DLD1 (cell line): ENCODE data around the gene NAT10.

Source experiments
- in situ Hi-C: cut with HindIII; loops from 2 replicates; pipeline ENCODE4 v1.10.0; 2017; ENCODE audit warnings: low sequenced_read_pairs

NAT10 gene

DNA sequence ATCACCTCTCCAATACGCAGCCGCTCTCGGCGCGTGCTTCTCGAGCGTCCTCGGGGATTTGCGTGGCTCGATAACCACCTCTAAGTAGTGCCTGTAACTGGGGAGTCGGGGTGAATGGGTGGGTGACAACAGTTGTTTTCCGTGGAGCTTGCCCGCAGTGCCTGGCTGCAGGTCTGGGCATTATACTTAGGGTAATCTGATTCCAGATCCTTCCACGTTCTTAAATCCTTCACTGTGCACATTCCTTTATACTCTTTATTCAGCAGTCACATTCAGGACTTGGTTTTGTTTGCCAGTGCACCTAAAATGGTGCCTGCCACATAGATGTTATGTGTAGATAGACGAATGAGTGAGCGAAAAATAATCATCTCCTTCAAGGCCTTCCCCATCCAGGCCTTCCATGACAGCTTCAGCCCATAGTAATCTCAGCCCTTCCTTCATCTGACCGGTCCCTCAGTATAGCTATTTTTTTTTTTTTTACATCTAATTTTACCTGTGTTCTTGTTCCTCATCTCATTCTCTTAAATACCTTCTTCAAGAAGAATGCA is 602 bp downstream of the NAT10 start:
- in situ Hi-C loops, result no loop called here

GRCh38 chr11:34111722-34112270 is 6.4 kb downstream of the NAT10 start:
- in situ Hi-C loops, result no loop called here

GRCh38 chr11:34114014-34114413 is 8.6 kb downstream of the NAT10 start:
- in situ Hi-C loops, result no loop called here

GRCh38 chr11:34114471-34114870 is 9.0 kb downstream of the NAT10 start:
- in situ Hi-C loops, result no loop called here

DNA sequence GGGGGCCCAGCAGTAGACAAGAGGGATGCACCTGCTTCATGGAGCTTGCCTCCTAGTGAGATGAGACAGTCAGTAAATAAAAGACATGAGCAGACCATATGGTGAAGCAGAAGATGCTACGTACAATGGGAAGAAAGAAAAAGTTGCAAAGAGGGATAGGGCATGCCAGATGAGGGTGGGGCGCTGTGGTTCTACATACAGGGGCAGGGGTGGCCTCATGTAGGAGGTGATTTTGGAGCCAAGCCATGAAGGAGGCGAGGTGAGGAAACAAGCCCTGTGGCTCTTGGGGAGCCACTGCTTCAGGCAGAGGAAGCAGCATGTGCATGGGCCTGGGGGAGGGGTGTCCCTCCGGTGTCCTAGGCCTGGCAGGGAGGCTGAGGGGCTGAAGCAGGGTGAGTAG is 15.2 kb downstream of the NAT10 start:
- in situ Hi-C loops, result no loop called here

DNA sequence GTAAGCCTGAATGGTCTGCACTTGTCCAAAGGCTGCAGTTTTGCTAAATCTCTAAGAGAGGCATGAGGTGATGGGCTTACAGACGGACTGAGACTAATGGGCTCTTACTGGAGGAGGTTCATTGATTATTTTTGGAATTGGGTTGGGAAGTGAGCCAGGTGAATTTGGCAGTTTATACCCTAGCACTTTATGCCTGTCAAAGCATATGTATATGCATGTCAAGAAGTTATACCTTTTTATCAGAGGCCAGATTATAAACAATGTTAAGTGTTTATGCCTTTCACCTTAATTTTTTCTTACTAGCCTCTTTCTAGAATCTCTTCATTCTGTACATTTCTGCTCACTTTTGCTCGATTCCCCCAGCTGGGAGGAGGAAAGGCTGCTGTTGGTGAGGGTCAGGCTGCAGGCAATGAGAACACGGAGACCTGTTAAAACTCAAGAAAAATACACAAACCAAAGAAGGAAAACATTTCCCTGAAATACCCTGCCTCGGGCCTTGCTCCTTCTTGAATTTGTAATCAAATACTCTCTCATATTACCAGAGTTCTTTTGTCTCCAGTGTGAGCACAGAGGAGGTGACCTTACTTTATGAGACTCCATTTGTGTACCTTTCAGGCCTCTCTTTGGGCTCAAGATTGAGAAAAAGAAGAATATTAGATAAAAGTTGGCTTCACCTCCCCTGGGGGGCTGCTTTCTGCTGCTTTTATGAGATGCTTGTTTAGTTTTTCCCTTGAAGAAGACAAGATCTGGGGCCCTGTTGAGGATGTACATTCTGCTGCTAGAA is 19.6 kb downstream of the NAT10 start:
- in situ Hi-C loops, result no loop called here

GRCh38 chr11:34126959-34127848 is 21.8 kb downstream of the NAT10 start:
- in situ Hi-C loops, result no loop called here

- in situ Hi-C loops, result no loop called here
Measured at GRCh38 chr11:34128824-34129223, 23.4 kb downstream of the NAT10 start.

- in situ Hi-C loops, result no loop called here
Measured at GRCh38 chr11:34132261-34132965, 27.0 kb downstream of the NAT10 start.

GRCh38 chr11:34134765-34135164 is 29.3 kb downstream of the NAT10 start:
- in situ Hi-C loops, result no loop called here

DNA sequence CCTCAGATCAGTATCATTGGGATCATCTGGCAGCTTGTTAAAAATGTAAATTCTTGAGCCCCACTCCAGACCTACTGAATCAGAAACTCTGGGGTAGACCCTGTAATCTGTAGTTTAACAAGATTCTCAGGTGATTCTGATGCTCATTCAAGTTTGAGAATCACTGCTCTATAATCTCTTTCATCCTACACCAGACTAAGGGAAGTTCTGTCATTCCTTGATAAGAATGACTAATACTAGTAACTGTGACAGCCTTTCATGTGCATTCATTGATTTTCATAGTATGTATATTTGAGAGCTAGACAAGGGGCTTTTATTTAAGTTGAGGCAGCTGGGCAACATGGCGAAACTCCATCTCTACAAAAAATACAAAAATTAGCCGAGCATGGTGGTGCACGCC is 30.0 kb downstream of the NAT10 start:
- in situ Hi-C loops, result no loop called here

GRCh38 chr11:34136420-34136819 is 31.0 kb downstream of the NAT10 start:
- in situ Hi-C loops, result no loop called here

DNA sequence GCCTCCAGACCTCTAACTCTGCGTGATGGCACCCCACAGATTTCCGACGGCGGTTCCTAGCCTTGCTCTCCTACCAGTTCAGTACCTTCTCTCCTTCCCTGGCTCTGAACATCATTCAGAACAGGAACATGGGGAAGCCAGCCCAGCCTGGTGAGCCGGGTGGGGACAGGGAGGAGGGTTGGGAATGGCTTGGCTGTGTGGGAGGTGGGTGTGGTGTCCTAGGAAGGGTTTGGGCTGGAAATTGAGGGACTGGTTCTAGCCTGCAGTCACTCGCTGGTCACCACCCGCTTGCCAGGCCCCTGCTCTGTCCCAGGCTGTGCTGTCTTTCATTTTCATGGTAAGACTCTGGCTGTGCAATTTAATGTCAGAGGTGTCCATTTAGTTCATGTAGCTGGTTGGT is 33.9 kb downstream of the NAT10 start:
- in situ Hi-C loops, result no loop called here

DNA sequence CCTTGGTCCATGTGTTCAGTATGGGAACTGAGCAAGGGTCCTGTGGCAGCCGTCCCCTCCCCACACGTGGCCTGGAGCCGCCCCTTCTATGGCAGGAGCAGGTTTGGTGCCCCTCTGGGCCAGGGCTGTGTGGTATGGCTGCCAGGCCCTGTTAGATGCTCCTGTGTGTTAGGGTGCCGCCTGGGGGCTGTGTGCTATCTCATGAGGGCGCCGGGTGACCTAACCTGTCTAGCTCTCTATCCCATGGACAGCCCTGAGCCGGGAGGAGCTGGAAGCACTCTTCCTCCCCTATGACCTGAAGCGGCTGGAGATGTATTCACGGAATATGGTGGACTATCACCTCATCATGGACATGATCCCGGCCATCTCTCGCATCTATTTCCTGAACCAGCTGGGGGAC is 34.7 kb downstream of the NAT10 start:
- in situ Hi-C loops, result no loop called here

DNA sequence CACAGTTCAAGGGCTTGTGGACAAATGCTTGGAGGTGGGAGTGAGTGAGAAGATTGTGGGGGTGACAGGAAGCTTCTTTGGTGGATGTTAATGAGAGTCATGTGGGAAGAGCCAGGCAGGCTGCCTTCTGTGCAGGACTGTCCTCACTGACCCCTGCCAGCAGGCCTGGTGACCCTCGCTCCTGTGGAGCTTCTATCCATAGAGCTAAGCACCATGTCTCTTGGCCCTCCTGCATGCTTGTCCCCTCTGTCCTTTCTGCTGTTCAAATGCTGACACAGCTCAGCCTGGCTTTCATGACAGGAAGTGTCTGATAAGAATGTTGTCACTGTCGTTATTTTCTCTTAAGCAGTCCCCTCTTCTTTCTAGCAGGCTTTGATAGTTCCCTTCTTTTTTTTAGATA is 37.6 kb downstream of the NAT10 start:
- in situ Hi-C loops, result no loop called here

DNA sequence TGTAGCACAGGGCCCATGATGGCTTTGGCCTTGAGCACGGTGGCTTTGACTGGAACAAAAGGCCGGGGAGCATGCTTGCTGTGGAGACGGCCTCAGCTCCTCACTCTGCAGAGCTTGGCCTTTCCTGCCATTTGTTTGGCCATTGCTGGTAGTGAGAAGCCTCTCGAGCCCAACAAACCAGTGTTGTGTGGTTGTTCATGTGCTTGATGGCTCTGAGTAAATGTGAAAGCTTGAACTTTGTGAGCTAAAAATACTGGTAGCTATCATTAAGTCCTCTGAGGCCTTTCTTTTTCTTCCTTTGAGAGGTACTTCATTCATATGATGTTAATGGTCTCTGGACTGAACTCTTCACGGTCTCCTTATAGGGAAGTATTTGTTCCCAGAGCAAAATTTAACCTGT is 39.6 kb downstream of the NAT10 start:
- in situ Hi-C loops, result loop anchor here (5.0 kb wide), 1 partner anchor 107 kb away; no protein-coding TSS in a partner anchor

DNA sequence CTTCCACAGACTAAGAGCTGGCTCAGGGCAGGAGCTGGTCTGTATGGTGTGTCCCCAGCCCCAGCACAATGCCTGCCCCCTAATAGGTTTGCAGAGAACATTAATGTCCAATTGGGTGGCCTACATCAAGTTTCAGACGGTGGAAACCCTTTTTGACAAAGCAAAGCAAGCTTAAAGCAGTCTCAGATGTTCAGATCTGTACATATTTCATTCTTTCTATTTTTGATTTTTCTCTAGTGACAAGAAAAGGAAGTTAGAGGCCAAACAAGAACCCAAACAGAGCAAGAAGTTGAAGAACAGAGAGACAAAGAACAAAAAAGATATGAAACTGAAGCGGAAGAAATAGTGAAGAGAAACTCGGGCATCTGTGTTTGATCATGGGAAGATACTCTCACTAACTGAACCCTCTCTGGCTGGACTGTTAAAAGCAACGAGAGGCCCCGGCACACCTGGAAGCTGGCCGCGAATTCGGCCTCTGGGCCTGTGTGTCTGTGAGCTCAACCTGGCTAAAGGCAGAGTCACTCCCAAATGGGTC is 40.5 kb downstream of the NAT10 start:
- in situ Hi-C loops, result loop anchor here (5.0 kb wide), 1 partner anchor 106 kb away; no protein-coding TSS in a partner anchor

DNA sequence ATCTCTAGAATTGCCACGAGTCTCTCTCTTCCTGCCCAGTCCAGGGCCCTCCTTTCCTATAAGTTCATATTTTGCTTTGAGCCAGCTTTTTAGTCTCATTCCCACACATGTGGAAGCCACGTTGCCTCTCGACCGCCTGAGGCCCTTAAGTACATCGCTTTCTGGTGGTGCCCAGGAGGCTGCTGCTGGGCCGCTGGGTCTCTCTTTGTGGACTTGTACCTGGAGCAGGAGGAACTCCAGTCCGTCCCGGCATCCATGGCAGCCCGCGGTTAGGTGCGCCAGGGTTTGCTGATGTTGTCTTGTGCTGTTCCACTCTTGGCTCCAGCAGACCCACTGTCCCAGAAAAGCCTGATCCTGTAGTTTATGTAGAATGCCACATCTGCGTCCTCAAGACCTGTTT is 41.0 kb downstream of the NAT10 start:
- in situ Hi-C loops, result loop anchor here (5.0 kb wide), 1 partner anchor 106 kb away; no protein-coding TSS in a partner anchor

GRCh38 chr11:34146866-34147265 is 41.4 kb downstream of the NAT10 start:
- in situ Hi-C loops, result loop anchor here (5.0 kb wide), 1 partner anchor 105 kb away; no protein-coding TSS in a partner anchor

GRCh38 chr11:34147581-34147980 is 42.2 kb downstream of the NAT10 start:
- in situ Hi-C loops, result loop anchor here (5.0 kb wide), 1 partner anchor 105 kb away; no protein-coding TSS in a partner anchor
